Measurements from ENCODE around the gene RERE.

Gene RERE

GRCh38 chr1:8863138-8863537, 45.7 kb upstream of the RERE start:
- peaks cover 81% of the 10 kb centered on the region for H3K36me3 ChIP-seq
- TF ChIP-seq, protein P1, sequence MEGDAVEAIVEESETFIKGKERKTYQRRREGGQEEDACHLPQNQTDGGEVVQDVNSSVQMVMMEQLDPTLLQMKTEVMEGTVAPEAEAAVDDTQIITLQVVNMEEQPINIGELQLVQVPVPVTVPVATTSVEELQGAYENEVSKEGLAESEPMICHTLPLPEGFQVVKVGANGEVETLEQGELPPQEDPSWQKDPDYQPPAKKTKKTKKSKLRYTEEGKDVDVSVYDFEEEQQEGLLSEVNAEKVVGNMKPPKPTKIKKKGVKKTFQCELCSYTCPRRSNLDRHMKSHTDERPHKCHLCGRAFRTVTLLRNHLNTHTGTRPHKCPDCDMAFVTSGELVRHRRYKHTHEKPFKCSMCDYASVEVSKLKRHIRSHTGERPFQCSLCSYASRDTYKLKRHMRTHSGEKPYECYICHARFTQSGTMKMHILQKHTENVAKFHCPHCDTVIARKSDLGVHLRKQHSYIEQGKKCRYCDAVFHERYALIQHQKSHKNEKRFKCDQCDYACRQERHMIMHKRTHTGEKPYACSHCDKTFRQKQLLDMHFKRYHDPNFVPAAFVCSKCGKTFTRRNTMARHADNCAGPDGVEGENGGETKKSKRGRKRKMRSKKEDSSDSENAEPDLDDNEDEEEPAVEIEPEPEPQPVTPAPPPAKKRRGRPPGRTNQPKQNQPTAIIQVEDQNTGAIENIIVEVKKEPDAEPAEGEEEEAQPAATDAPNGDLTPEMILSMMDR (IDR thresholded peaks at IDR 0.05): no peak
- peak overlapping the region; percentile 17 for H3K27ac ChIP-seq

DNA sequence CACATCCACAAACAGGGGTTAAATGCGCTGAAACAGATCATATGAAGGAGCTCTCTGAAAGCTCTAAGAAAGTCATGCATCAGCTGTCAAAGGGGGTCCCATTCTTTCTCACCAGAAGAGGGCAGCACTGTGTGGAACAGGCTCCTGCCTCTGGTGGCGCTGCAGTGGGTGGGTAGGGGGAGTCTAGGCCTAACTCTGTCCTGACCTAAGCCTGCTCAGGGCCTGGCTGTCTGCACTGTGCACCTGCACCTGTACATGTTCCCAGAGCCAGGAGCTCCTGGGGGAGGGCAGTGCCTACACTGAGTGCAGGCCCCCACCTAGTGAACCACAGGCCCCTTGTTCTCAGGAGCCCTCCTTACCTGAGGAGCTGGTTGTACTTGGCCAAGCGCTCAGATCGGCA, 45.1 kb upstream of the RERE start:
- Histone ChIP-seq H3K9me3 (no peaks in the 10 kb centered on the region), H3K4me1 (ENCODE audit: control insufficient read depth in 1 of 2, insufficient read depth in 1 of 2, low read depth in 1 of 2, low read length in 1 of 2) (peaks cover 31 to 33% of the 10 kb centered on the region in 2 experiments), H3K36me3 (peaks cover 75% of the 10 kb centered on the region), H3K27ac (peak overlapping the region; percentile 17), H3K27me3 (no peaks in the 10 kb centered on the region), H3K4me3 (ENCODE audit: low read depth in 1 of 2, low read length in 1 of 2) (no peak overlapping the region)
- TF ChIP-seq, protein P1 (IDR thresholded peaks at IDR 0.05): no peak

More at GRCh38 chr1:8863138-8863537, 45.7 kb upstream of the RERE start:
- H3K4me1 ChIP-seq (ENCODE audit: control insufficient read depth in 1 of 2, insufficient read depth in 1 of 2, low read depth in 1 of 2, low read length in 1 of 2): peaks cover 24 to 27% of the 10 kb centered on the region in 2 experiments
- no peaks in the 10 kb centered on the region for H3K9me3 ChIP-seq
- H3K27me3 ChIP-seq: no peaks in the 10 kb centered on the region
- no peak overlapping the region for H3K4me3 ChIP-seq (ENCODE audit: low read depth in 1 of 2, low read length in 1 of 2)

- H3K9me3 ChIP-seq: no peaks in the 10 kb centered on the region
- H3K36me3 ChIP-seq: peaks cover 71% of the 10 kb centered on the region
- H3K4me3 ChIP-seq (ENCODE audit: low read depth in 1 of 2, low read length in 1 of 2): no peak overlapping the region
- TF ChIP-seq, protein P1 (IDR thresholded peaks at IDR 0.05): no peak
- H3K27me3 ChIP-seq: no peaks in the 10 kb centered on the region
- peak overlapping the region; percentile 31 for H3K27ac ChIP-seq
- peaks cover 31 to 32% of the 10 kb centered on the region in 2 experiments for H3K4me1 ChIP-seq (ENCODE audit: control insufficient read depth in 1 of 2, insufficient read depth in 1 of 2, low read depth in 1 of 2, low read length in 1 of 2)
These were observed 43.5 kb upstream of the RERE start for GRCh38 chr1:8860738-8861516.

DNA sequence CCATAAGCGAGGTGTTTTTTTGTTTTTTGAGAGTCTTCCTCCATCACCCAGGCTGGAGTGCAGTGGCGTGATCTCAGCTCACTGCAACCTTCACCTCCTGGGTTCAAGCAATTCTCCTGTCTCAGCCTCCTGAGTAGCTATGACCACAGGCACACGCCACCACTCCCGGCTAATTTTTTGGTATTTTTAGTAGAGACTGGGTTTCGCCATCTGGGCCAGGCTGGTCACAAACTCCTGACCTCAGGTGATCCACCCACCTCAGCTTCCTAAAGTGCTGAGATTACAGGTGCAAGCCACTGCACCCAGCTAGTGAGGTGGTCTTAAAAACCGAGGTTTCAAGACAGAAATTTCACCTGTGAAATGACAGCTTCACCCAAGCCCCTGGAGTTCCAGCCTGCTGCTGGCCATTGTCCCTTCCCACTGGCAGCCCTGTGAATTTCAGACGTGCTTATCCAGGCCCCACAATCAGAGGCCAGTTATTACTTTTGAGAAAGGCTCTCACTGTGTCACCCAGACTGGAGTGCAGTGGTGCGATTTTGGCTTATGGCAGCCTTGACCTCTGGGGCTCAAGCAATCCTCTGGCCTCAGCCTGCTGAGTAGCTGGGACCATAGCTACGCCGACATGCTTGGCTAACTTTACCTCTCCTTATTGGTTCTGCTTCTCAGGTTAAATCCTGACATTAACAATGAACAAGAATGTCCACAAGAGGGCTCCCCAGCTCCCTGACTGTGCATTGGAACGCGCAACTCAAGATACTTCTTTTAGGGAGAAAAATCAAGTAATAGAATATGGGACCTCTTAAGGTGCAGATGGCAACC, 41.7 kb upstream of the RERE start:
- H3K4me1 ChIP-seq (ENCODE audit: control insufficient read depth in 1 of 2, insufficient read depth in 1 of 2, low read depth in 1 of 2, low read length in 1 of 2): peaks cover 24 to 25% of the 10 kb centered on the region in 2 experiments
- TF ChIP-seq, protein P1 (IDR thresholded peaks at IDR 0.05): peak; percentile 67
- H3K27me3 ChIP-seq: no peaks in the 10 kb centered on the region
- H3K27ac ChIP-seq: peak overlapping the region; percentile 68
- H3K4me3 ChIP-seq (ENCODE audit: low read depth in 1 of 2, low read length in 1 of 2): no peak overlapping the region
- no peaks in the 10 kb centered on the region for H3K9me3 ChIP-seq
- H3K36me3 ChIP-seq: peaks cover 57% of the 10 kb centered on the region

DNA sequence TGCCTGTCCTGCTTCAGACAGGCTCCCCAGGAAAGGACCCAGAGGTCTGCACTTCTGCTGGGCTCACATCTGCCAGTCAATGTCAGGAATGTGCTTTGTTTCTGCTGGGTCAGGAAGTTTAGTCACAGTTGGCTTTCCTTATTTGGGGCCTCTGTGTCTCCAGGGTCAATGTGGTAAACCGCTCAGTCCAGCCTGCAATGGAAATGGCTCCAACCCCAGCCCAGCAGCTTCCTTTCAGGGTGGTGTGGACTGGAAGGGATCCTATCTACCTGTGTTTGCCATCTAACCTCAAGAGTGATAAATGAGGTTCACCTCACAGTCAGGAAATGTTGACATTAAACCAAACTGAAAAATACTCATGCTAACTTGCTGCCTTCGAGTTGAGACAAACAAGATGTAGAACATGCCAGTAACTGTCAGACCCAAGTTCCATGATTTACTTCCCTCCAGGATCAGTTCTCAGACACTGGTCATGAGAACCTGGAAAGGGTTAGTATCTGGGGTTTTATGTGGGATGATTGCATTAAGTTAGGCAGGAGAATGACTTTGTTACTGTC, 40.8 kb upstream of the RERE start:
- H3K27ac ChIP-seq: peak overlapping the region; percentile 68
- H3K9me3 ChIP-seq: no peaks in the 10 kb centered on the region
- peaks cover 24 to 25% of the 10 kb centered on the region in 2 experiments for H3K4me1 ChIP-seq (ENCODE audit: control insufficient read depth in 1 of 2, insufficient read depth in 1 of 2, low read depth in 1 of 2, low read length in 1 of 2)
- peaks cover 50% of the 10 kb centered on the region for H3K36me3 ChIP-seq
- no peaks in the 10 kb centered on the region for H3K27me3 ChIP-seq
- TF ChIP-seq, protein P1 (IDR thresholded peaks at IDR 0.05): no peak
- H3K4me3 ChIP-seq (ENCODE audit: low read depth in 1 of 2, low read length in 1 of 2): no peak overlapping the region

Data from neutrophil (primary cell).